Stimulated activated CD8-positive, alpha-beta memory T cell treated with anti-CD3 and anti-CD28 coated beads, Interleukin-7, amount 100 ng/mL, for 1 hour (primary cell): ENCODE measurements around the gene CDIPT.
"Not testable (repeated sequence)": the region's sequence is repeated elsewhere in the genome, so short reads cannot be mapped to it uniquely, and the experiment has no call there.

Experiments
- DNase-seq, 2 donors: peaks; one replicate each; pipeline ENCODE4 v3.0.0-alpha.2; 2020; ENCODE audit warnings: low read depth in 2 of 2

CDIPT gene

DNA sequence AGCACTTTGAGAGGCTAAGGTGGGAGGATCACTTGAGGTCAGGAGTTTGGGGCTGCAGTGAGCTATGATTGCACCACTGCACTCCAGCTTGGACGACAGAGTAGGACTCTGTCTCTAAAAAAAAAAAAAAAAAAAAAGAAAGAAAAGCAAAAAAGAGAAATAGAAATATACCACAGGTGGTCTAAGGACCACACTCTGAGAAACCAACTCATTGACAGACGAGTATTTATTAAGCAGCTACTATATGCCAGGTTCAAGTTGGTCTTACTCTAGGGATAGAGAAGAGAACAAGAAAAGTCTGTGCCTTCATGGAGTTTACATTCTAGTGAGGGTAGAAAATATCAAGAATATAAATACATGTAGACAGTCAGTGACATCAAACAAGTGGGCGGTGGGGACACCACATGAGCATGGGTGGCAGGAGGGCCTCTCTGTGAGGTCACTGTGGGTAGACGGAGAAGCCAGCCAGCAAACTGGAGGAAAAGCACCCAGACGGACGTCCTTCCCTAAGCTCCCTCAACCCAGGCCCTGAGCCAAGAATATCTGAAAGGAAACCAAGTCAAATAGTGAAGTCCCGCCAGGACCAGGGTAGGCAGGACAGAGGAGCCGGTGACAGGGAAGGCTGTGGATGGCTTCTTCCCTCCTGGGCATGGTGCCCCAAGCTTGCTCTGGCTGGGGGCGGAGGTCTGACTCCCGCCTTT lies 4.7 kb downstream of the CDIPT start:
- no peak for DNase-seq

DNA sequence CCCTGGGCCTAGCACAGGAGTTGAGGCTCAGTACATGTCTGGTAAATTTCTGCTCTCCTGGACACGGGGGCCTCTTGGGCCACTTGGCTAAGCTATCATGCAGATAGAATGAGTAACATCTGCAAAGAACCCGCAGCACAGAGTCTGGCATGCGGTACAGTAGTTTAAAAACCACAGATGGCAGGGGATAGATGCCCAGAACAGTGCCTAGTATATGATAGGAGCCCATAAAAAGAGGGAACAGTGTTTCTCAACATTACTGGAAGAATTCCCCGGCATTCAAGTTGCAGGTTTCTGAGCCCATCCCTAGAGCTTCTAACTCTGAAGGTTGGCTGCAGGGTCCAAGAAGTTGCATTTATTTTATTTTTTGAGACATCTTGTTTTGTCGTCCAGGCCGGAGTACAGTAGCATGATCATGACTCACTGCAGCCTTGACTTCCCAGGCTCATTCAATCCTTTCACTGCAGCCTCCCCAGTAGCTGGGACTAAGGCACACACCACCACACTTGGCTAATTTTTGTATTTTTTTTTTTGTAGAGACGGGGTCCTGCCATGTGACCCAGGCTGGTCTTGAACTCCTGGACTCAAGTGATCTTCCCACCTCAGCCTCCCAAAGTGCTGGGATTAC lies 5.8 kb downstream of the CDIPT start:
- DNase-seq = no peak

DNA sequence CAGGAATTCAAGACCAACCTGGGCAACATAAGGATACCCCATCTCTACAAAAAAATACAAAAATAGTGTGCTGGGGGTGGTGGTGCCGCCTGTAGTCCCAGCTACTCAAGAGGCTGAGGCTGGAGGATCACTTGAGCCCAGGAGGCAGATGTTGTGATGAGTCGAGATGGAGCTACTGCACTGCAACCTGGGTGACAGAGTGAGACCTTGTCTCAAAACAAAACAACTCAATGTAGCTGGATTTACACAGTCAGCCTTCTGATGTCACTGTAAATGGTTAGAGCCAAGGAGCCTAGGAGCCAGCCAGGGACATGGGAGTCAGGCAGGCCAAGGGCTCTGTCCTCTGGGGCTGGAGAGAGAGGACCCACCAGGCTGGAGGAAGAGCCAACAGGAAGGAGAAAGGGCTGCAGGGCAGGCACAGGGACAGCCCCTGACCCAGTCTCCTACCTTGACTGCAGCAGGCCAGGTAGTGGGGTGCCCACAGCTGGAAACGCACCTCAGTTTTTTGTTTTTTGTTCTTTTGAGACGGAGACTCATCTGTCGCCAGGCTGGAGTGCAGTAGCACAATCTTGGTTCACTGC lies 8.4 kb downstream of the CDIPT start:
- no peak for DNase-seq

DNA sequence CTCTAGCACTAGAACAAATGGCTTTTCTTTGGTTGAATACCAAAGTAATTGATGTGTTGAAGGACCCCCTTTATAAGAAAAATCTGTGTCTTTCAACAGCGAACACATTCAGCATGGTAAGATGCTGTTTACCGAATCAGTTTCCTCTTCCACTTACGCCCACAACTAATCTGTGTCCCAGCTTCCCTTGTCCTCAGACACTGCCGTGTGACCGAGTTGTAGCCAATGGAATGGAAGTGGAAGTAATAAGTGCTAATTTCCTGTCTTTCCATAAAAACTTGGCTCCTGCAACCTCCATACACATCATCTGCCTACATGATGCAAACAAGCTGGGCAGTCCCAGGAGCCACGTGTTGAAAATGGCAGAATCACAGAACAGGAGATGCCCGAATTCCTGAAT lies 10.4 kb downstream of the CDIPT start:
- DNase-seq = no peak

DNA sequence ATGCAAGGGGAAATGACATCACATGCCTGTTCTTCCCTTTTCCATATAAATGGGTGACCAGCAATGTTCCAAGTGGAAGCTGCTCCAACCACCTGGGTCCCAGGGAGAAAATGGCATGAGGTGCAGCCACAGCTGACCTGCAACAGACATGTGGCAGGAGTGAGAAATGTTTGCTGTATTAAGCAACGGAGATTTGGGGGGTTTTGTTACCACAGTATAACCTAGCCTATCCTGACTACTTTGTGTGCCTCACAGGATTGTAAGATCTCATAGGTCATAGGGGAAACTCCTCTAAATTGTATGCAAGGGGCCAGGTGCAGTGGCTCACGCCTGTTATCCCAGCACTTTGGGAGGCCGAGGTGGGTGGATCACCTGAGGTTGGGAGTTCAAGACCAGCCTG lies 12.0 kb downstream of the CDIPT start:
- no peak for DNase-seq

DNA sequence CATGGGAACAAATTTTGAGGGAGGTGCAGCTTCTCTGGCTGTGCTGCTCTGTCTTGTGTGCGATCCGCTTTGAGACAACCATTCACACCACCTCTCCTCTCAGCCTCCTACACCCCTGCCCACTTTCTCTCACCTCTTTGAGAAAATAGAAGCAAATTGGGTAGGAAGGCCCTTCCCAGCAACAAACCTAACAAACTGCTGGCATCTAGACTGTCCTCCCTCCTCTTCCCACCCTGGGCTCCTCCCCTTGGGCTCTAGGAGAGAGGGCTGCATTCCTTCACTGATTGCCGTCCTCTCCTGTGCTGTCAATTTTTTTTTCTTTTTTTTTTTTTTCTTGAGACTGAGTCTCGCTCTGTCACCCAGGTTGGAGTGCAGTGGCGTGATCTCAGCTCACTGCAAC lies 13.5 kb downstream of the CDIPT start:
- no peak for DNase-seq

DNA sequence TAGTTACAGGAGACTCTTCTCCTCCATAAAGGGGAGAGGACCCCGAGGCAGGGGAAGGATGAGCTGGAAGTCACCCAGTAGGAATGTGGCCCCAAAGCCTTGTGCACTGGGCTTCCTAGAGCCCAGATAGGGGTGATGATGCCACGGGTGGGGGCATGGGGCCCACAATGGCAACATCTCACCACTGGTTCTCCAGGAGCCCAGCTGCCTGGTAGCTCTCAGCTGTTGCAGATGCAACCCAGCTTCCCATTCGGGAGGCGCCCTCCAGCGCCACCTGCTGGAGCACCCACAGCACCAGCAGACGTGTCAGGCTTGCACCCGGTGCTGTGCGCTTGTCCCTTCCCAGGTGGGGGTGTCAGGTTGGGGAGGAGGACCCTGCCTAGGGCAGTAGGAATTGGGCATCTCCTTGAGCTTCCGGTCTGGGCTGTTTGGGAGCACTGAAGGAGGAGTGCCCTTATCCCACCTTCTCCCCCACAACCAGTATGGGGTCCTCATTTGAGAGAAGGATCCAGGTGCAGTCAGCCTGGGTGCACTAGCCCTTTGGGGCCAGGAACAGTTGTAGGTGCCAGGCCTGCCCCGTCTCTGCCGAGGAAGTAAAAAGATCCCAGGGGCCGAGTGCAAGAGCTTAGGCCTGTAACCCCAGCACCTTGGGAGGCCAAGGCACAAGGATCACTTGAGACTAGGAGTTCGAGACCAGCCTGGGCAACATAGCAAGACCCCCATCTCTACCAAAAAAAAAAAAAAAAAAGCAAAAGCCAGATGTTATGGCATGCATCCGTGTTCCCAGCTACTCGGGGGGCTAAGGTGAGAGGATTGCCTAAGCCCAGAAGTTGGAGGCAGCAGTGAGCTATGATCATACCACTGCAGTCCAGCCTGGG lies 14.4 kb downstream of the CDIPT start:
- DNase-seq = peak; percentile 61 to 68

DNA sequence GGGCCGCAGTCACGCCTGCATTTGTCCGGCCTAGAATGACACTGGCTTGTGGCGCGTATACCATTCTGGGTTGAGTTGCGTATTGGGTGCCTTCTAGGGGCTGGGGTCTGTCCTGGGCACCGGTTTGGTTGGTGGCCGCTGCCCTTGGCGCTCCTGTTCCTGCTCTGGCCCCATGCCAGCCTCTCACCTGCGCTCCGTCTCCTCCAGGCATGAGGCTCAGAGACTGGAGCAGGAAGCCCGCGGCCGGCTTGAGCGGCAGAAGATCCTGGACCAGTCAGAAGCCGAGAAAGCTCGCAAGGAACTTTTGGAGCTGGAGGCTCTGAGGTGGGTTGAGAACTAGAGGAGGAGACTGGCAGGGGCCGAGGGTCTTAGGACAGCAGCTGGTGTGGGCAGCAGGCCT lies 17.4 kb downstream of the CDIPT start:
- DNase-seq = no peak

DNA sequence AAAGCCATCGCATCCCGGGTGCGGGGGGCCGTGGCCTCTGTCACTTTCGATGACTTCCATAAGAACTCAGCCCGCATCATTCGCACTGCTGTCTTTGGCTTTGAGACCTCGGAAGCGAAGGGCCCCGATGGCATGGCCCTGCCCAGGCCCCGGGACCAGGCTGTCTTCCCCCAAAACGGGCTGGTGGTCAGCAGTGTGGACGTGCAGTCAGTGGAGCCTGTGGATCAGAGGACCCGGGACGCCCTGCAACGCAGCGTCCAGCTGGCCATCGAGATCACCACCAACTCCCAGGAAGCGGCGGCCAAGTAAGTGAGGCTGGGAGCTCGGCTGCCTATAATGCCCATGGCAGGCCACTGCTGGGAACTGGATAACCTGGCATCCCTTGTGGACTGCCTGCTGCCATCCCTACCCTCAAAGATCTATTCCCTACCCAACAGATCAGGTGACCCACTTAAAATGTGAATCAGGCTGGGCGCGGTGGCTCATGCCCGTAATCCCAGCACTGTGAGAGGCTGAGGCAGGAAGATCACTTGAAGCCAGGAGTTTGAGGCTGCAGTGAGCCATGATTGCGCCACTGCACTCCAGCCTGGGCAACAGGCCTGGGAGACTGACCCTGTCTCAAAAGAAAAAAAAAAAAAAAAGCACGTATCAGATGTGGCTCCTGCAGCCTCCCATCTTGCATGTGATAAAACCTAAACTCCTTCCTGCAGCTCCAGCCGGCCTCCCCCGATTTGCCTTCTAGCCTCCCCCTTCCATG lies 18.3 kb downstream of the CDIPT start:
- DNase-seq = no peak

DNA sequence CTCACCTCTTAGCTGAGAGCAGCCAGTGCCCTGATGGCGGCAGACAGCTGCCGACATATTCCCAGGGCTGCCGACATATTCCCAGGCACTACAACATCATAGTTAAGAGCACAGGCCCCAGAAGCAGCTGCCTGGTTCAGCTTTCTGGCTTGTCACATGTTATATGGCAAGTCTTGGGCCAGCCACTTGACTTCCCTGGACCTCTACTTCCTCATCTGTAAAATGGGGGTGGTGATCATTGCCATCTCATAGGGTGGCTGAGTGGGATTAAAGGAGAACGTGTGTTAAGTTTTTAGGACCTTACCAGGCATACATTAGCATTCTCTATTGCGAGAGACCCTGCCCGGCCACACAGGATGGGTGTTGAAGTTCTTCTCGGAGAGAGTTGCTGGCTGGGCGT lies 19.1 kb downstream of the CDIPT start:
- DNase-seq = no peak

DNA sequence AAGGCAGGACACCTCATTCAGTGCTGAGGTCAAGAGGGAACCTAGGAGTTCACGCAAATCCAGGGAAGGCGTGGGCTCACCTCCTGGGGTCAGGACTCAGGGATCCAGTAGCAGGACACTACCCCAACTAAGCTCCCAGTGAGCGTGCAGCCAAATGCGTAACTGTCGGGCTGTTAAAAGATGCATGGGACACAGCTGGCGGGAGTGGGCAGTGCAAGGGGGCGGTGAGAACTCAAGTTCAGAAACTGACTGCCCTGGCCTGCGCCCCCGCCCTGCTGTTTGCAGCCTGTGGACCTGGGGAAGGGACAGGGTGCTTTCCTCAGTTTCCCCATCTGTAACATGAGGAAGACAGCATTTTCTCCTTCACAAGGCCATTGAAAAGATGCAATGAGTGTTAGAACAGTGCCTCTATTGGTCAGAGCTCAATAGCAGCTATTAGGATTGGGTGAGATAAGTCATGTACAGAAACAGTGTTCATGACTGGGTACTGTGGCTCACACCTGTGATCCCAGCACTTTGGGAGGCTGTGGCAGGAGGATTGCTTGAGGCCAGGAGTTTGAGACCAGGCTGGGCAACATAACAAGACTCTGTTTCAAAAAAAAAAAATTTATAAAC lies 20.2 kb downstream of the CDIPT start:
- no peak for DNase-seq

DNA sequence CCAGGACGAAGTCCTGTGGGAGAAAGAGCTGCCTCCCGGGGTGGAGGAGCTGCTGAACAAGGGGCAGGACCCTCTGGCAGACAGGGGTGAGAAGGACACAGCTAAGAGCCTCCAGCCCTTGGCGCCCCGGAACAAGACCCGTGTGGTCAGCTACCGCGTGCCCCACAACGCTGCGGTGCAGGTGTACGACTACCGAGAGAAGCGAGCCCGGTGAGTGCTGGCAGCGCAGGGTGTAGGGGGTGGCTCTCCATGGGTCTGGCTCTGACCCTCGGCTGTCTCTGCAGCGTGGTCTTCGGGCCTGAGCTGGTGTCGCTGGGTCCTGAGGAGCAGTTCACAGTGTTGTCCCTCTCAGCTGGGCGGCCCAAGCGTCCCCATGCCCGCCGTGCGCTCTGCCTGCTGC lies 21.4 kb downstream of the CDIPT start:
- DNase-seq = no peak

DNA sequence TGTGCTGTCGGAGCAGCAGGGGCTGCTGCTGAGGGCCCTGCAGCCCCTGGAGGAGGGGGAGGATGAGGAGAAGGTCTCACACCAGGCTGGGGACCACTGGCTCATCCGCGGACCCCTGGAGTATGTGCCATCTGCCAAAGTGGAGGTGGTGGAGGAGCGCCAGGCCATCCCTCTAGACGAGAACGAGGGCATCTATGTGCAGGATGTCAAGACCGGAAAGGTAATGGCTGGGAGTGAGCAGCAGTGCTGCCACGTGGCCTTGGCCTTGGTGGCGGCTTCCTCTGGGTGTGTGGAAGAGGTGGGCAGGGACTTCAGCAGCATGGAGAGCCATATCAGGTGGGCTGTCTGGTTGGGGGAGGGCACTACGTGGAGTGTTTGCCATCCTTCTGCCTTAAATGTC lies 22.8 kb downstream of the CDIPT start:
- no peak for DNase-seq

DNA sequence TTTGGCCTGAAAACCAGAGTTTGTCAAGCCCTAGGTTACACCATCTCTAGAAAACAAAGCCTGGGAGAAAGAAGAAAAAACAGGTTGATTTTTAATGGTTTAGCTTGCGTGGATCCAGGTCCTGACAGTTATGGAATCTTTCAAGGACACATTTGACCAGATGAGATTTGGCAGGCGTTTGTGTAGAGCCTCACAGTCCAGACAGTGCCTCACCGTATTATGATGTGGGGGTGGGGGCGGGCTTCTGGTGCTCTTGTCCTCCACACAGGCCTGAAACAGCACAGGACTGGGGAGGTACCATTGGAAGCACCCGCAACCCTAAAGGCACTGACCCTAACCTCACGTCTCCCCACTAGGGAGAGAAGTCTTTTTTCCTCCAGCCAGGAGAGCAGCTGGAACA lies 23.2 kb downstream of the CDIPT start:
- no peak for DNase-seq

DNA sequence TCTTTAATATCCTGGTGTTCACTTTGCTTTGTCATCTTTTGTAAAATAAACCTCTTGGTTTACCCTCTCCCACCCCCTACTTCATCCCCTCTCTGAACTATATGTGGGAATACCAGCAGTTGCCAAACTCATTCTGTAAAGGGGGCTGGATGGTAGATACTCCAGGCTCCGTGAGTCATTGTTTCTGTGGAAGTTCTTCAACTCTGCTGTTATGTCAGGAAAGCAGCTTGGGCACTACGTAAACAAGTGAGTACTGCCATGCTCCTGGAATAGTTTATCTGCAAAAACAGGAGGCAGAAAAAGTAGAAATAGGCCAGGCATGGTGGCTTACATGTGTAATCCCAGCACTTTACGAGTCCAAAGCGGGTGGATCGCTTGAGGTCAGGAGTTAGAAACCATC lies 25.2 kb downstream of the CDIPT start:
- DNase-seq = no peak

DNA sequence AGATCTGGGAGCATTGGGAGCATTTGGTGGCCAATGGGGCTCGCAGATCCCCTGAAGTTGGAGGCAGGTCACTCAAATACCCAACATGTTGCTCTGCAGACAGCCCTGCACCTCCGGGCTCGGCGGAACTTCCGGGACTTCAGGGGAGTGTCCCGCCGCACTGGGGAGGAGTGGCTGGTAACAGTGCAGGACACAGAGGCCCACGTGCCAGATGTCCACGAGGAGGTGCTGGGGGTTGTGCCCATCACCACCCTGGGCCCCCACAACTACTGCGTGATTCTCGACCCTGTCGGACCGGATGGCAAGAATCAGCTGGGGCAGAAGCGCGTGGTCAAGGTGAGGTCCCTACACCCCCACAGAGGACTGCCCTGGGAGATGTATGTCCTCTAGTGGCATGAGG lies 26.4 kb downstream of the CDIPT start:
- no peak for DNase-seq

DNA sequence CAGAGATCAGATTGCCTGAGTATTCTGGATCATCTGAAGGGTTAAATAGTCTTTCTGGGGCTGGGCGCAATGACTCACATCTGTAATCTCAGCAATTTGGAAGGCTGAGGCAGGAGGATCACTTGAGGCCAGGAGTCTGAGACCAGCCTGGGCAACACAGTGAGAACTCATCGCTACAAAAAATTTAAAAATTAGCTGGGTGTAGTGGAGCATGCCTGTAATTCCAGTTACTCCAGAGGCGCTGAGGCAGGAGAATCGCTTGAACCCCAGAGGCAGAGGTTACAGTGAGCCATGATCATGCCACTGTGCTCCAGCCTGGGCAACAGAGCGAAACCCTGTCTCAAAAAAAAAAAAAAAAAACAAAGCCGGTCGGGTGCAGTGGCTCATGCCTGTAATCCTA lies 27.1 kb downstream of the CDIPT start:
- no peak for DNase-seq

DNA sequence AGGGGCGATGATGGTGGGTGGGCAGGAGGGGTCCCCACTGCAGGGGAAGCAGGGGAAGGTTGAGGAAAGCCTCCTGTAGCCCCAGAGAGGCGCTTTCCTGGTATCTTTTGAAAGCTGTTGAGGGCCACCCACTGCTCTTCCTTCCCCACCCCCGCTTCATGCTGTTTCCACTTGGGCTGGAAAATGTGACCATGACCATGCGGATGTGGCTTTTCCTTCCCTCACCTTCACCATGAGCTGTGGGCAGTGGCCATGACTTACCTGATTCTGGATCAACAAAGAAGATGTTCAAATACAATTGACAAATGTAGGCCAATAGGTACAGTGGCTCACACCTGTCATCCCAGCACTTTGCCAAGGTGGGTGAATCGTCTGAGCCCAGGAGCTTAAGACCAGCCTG lies 28.9 kb downstream of the CDIPT start:
- no peak for DNase-seq

DNA sequence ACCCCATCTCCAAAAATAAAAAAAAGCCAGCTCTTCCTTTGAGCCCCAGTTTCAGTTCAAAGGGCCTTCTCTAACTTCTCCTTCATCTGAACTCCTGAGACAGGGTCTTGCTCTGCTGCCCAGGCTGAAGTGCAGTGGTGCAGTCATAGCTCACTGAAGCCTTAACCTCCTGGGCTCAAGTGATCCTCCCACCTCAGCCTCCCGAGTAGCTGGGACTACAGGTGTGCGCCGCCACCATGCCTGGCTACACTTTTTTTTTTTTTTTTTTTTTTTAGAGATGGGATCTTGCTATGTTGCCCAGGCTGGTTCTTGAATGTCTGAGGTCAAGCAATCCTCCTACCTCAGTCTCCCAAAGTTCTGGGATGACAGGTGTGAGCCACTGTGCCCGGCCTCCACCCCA lies 29.8 kb downstream of the CDIPT start:
- not testable (repeated sequence) for DNase-seq

DNA sequence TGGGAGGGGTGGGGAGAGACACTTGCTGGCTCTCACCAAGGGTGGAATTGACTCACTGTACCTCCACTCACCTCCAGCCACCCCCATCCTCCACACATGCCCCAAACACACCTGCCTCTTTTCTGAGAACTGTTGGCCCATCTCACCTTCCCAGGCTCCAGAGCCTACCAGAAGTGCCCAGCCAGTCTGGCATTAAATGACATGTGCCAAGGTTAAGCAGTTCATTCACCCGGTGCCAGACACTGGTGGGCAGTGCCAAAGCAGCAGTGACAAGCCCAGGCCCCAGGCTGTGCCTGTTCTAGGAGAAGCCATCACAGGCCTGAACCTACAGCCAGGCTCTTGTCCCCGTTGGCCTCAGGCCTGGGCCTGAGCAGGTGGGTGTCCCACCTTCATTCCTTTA lies 31.5 kb downstream of the CDIPT start:
- no peak for DNase-seq

DNA sequence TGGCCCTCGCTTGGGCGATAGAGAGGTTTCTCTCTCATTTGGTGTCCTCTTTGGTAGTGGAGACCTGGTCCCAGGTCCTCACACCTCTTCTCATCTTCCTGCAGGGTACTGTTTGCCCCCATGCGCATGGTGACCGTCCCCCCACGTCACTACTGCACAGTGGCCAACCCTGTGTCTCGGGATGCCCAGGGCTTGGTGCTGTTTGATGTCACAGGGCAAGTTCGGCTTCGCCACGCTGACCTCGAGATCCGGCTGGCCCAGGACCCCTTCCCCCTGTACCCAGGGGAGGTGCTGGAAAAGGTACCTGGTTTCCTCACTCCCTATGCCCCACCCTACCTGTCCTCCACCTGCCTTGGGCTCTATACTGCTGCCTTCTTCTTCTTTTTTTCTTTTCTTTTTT lies 32.3 kb downstream of the CDIPT start:
- DNase-seq = no peak

DNA sequence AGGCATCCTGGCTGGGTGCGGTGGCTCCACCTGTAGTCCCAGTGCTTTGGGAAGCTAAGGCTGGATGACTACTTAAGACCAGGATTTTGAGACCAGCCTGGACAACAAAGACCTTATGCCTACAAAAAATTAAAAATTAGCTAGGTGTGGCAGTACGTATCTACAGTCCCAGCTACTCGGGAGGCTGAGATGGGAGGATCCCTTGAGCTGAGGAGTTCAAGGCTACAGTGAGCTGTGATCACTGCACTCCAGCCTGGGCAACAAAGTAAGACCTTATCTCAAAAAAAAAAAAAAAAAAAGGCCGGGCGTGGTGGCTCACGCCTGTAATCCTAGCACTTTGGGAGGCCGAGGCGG lies 36.7 kb downstream of the CDIPT start:
- DNase-seq = no peak
